GM12801 (cell line): ENCODE measurements around the gene ZNF552.
"Not testable (repeated sequence)": the region's sequence is repeated elsewhere in the genome, so short reads cannot be mapped to it uniquely, and the experiment has no call there.

Experiments used
- TF ChIP-seq, protein P1 (sequence below): IDR thresholded peaks from one replicate; pipeline ENCODE4 v1.5.1; 2011; ENCODE audit warnings: control low read depth; ENCODE audit not compliant: insufficient read length; ENCODE audit errors: extremely low read depth

ZNF552 gene

DNA sequence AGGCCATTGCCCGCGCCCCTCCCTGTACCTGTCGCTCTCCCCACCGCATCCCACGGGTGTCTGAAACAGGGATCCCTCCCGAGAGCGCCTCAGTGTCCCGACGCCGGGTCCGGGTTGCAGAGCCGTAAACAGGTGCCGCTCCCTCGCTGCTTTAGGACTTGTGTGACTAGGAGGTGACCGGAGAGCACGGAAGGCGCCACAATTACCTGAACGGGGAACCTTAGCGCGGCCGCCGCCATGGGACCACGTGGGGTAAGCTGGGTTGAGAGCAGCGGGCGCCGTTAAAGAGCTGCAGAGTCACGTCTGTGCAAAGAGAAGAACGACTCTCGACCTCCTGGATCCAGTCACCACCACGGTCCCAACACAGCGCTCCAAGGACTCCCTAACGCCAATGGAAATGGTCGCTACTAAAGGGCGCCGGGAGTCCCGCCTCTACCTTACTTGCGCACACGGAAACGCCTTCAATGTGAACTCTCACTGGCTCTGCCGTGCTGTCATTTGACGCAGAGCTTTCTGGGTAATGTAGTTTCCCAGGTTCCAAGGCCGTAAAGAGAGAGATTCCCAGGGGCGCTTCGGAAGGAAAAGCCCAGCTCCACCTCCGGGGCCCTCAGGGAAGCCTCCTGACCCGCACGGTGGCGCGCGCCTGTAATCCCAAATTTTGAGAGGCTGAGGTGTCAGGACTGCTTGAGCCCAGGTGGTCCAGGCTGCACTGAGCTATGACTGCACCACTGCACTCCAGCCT, at the start of gene ZNF552:
Gene ZNF552, minus strand, starts transcription at position 409 of the 742 bp plus-strand sequence. Its CDS starts 170 bp downstream, at position 239.
- TF ChIP-seq, protein P1, sequence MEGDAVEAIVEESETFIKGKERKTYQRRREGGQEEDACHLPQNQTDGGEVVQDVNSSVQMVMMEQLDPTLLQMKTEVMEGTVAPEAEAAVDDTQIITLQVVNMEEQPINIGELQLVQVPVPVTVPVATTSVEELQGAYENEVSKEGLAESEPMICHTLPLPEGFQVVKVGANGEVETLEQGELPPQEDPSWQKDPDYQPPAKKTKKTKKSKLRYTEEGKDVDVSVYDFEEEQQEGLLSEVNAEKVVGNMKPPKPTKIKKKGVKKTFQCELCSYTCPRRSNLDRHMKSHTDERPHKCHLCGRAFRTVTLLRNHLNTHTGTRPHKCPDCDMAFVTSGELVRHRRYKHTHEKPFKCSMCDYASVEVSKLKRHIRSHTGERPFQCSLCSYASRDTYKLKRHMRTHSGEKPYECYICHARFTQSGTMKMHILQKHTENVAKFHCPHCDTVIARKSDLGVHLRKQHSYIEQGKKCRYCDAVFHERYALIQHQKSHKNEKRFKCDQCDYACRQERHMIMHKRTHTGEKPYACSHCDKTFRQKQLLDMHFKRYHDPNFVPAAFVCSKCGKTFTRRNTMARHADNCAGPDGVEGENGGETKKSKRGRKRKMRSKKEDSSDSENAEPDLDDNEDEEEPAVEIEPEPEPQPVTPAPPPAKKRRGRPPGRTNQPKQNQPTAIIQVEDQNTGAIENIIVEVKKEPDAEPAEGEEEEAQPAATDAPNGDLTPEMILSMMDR: no peak

DNA sequence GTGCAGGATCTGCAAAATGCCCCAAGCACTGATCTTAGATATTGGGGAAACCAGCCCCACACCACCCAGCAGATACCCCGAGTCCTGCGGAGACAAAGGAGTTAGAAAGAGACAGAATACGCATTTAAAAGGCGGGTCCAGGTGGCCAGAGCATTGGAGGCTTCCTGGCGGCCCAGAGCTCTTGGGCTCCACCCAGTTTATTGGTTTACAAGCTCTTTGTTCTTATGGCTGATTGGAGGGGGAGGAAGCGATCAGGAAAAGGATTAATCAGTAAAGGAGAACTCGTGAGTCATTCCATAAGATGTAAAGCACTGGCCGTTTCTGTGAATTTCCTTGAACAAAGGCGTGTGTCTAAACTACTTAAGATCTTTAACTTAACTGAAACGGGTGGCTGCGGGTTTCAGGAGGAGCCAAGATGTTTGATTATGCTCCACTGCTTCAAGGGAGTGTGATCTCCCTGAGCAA, 35.9 kb upstream of the ZNF552 start:
- TF ChIP-seq, protein P1: no peak

DNA sequence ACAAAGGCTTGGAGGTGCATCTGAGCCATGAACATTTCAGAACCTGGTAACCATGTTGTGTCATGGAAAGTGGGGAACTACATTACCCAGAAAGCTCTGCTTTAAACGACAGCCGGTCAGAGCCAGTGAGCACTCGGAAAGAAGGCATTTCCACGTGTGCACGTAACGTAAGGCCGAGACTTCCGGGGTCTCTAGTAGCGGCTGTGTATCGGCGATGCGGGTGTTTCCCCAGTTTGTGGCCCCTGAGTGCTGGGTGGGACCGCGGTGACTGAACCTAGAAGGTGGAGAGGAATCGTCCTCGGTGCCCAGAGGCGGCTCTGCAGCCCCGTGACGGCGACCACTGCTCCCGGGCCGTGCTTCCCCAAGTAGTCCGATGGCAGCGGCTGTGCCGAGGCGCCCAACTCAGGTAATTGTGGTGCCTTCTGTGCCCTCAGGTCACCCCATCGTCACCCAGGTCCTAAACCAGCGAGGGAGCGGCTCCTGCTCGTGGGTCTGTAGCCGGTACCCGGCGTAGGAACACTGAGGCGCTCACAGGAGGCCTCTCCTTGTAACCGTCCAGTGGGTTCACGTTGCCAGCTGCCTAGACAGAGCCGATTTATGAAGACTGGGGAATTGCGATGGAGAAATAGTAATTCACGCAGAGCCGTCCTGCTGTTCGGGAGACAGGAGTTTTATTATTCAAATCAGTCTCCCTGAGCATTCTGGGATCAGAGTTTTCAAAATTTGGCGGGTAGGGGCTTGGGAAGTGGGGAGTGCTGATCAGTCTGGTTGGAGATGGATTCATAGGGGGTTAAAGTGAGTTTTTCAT, 35.2 kb upstream of the ZNF552 start, which contains the start of gene ZNF587:
Gene ZNF587, plus strand, starts transcription at position 194 of the 808 bp plus-strand sequence. Its CDS starts 180 bp downstream, at position 374.
- TF ChIP-seq, protein P1: not testable (repeated sequence)

DNA sequence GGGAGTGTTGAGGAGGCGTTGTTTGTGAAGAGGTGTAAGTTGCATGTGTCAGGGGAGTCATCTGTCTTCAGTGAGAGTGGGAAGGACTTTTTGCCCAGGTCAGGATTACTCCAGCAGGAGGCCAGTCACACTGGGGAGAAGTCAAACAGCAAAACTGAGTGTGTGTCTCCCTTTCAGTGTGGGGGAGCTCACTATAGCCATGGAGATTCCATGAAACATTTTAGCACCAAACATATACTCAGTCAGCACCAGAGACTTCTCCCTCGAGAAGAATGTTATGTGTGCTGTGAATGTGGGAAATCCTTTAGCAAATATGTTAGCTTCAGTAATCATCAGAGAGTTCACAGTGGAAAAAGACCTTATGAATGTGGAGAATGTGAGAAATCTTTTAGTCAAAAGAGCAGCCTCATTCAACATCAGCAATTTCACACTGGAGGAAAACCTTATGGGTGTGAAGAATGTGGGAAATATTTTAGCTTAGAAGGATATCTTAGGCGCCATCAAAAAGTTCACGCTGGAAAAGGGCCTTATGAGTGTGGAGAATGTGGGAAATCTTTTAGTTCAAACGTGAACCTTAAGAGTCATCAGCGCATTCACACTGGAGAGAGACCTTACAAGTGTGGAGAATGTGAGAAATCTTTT, 26.5 kb upstream of the ZNF552 start:
- TF ChIP-seq, protein P1: no peak

DNA sequence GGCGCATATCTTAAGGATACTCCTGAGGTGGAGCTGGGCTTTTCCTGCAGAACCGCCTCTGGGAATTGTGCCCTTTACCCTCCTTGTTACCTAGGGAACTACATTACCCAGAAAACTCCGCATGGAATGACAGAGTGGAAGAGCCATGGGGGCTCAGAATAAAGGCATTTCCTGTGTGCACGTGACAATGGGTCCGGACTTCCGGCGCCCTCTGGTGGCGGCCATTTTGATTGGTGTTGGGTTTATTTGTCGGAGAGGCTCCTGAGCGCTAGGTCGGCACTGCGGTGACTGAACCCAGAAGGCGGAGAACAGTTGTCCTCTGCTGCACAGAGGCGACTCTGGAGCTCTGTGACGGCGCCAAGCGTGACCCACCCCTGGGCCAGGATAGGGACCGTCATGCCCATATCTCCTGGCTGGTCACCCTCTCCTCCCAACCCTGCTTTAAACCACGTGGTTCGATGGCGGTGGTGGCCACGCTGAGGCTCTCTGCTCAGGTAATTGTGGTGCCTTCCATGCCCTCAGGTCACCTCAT, 15.4 kb upstream of the ZNF552 start, which contains the start of gene ZNF587B:
Gene ZNF587B, plus strand, starts transcription at position 229 of the 532 bp plus-strand sequence. Its CDS starts 230 bp downstream, at position 459.
- TF ChIP-seq, protein P1: no peak

DNA sequence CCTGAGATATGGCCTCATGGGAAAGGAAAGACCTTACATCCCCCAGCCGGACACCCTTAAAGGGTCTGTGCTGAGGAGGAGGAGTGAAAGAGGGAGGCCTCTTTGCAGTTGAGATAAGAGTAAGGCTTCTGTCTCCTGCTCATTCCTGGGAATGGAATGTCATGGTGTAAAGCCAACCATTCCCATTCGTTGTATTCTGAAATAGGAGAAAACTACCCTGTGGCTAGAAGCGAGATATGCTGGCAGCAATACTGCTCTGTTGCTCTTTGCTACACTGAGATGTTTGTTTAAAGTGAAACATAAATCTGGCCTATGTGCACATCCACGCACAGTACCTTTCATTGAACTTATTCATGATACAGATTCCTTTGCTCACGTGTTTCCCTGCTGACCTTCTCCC, 14.6 kb upstream of the ZNF552 start:
- TF ChIP-seq, protein P1: no peak
